HG03439 (cell line): ENCODE measurements around the gene SLC39A12.

ENCODE experiments used
- ATAC-seq: cut with Tn5 transposase; IDR thresholded peaks from one replicate; pipeline ENCODE4 v1.9.1; 2021; ENCODE audit warnings: mild to moderate bottlenecking, moderate library complexity; ENCODE audit not compliant: unreplicated experiment

Gene SLC39A12

DNA sequence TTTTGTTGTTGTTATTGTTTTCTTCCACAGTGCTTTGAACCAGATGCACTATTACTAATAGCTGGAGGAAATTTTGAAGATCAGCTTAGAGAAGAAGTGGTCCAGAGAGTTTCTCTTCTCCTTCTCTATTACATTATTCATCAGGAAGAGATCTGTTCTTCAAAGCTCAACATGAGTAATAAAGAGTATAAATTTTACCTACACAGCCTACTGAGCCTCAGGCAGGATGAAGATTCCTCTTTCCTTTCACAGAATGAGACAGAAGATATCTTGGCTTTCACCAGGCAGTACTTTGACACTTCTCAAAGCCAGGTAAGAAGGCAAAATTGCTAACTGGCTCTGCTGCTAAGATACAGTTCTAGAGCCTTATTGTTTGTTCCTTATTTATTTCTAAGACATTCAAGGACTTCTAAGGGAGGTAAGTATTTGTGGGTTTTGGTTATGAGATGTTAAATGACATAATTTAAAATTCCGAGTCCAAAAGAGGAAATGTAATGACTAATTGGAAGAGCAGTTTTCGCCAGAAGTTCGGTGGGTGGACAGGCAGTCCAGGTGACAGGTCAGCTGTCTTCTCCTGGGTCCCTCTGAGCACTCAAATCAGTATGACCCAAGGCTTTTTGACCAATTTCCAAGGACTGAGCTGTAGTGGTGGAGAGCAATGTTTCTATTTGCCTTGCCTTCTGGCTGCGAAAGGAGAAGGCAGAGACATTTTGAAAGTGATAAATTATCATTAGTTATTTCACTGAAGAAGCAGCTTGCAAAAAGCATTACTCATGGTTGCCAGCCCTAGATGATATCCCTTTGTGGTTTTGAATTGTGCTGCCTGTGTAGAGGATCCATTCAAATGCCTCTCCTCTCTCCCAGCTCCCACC lies 10.1 kb downstream of the SLC39A12 start:
- ATAC-seq, result no peak

DNA sequence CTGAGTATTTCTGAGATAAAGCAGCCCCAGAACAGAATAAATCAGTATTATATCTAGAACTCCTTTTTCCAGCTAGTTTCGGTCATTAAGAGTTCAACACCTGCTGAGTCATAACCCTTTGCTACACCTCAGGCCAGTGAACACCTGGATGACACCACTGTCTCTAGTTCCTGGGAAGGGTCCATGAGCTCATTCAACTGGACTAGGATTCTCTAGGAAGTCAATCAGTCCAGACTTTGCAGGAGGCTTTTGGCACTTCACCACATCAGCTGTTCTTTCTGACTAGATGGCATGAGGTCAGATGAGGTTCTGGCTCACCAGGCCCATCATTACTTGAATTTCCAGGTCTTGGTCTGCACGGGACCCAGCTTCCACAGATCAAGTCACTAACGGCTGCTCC lies 11.7 kb downstream of the SLC39A12 start:
- ATAC-seq, result no peak

DNA sequence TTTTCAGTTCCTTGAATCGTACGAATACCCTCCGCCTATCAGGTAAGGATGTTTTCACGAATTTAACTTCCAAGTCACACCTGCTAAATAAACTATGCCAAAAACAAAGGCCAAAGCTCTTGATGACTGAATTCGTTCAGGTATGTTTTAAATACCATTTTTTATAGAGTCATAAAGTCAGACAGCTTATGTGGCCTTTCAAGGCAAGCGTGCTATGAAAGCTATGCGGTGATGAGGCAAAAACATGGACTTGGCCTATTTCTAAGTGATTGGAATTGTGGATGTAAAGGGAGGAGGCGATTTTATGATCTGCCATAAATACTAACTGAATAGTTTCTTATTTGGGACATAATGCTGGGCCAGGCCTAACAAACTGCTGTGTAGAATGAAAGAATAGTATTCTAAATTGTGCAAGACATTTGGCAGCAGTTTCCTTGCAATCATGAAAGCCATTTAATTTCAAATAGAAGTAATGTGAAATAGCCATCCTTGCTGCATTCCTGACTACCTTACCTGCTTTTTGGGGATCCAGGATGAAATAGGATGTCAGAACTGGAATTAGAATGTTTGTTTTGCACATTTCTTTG lies 14.0 kb downstream of the SLC39A12 start:
- no peak for ATAC-seq

- ATAC-seq, result no peak
Measured at GRCh38 chr10:17974505-17974904, 22.8 kb downstream of the SLC39A12 start.

DNA sequence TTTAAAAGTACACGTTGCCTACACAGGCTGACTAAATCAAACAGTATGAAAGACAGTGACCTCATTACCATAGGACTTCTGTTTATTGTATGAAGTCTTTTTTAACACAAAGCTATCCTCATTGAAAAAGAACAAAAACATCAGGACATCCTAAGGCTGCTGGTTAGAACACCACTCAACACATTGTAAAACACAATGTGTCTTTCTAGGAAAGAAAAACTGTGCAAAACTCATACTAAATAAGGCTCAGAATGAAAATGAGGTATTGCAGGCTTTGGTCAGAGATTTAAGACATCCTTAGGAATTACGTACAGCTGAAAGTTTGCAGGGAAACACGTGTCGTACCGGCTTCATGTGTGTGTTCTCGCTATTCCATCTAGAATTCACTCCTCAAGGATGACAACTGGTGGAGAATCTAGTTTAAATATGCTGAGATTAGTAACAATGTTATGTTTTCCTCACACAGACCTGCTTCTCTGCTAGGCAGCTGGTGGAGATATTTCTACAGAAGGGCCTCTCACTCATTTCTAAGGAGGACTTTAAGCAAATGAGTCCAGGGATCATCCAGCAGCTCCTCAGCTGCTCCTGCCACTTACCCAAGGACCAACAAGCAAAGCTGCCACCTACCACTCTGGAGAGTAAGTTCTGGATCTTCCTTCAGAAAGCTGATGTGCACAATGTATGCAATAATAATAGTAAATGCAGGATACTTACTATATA lies 29.3 kb downstream of the SLC39A12 start:
- ATAC-seq, result no peak

- ATAC-seq, result no peak
Measured at GRCh38 chr10:17981766-17982380, 30.2 kb downstream of the SLC39A12 start.

GRCh38 chr10:17984056-17984455 lies 32.3 kb downstream of the SLC39A12 start:
- no peak for ATAC-seq

GRCh38 chr10:17984563-17984962 lies 32.8 kb downstream of the SLC39A12 start:
- no peak for ATAC-seq

GRCh38 chr10:17989908-17990767 lies 38.4 kb downstream of the SLC39A12 start:
- no peak for ATAC-seq

GRCh38 chr10:17992266-17992665 lies 40.5 kb downstream of the SLC39A12 start:
- ATAC-seq, result no peak

DNA sequence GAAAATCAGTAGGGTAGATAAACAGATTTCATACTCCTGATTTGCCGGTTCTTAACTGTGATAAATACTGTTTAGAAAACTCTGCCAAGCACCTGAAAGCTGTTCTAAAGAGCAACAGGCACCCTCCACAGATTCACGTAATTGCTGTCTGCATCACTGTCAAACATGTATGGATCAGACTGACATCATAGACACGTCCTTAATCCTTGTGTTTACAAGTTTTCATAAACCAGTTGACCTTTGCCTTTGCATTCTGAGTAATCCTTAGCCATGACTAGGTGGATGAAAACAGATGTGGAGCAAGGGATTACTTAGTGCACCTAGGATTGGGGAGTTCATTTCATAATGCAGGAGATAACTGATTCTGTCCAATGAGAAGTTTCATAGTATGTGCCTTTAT lies 41.6 kb downstream of the SLC39A12 start:
- ATAC-seq, result no peak

DNA sequence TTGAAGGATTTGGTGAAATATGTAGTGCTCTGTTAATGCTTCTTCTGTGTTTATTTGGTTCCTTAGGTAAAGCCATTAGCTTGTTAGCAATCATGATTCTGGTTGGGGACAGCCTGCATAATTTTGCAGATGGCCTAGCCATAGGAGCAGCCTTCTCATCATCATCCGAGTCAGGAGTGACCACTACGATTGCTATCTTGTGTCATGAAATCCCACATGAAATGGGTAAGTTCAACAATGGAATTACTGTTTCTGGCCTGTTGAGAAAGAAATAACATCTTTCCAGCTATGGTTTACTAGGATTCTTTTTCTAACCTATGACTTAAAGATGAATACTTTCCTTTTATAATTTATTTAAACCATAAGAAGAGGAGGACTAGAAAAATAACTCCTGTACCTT lies 48.9 kb downstream of the SLC39A12 start:
- ATAC-seq, result no peak

GRCh38 chr10:18005445-18005780 lies 53.7 kb downstream of the SLC39A12 start:
- ATAC-seq, result no peak

GRCh38 chr10:18005781-18006456 lies 54.2 kb downstream of the SLC39A12 start:
- ATAC-seq, result no peak

DNA sequence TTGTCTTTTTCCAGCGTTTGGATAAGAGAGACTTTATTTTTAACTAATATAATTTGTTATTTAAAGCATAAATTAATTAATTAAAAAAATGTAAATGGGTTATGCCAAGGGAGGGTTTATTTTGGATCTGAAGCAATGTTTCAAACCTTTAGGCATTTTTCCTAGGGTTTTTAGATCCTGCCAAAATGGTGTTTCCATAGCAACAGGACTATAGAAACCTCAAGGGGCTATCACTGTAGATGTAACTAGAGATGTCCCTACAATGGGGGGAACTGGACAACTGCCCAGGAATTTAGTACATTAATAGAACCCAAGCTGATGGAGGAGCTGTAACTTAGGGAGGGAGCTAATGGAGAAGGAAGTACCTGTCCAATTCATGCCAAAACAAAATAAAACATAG lies 57.3 kb downstream of the SLC39A12 start:
- no peak for ATAC-seq

DNA sequence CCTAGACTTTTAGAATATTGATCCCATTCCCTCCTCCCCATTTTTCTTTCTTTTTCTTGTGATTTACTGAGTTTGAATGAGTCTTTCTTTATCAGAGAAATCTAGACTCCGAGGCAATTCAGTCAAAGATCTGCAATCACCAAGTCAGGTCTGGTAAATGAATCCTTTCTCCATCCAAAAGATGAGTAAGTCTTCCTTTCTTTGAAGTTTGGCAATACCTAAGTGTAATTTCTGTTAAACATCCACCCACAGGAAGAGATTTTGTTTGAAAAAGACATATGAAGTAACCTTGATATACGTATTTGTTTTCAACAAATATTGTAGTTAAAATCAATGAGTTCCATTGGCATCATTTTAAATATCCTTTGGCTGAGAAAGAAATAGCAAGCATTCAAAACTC lies 58.3 kb downstream of the SLC39A12 start:
- no peak for ATAC-seq

- no peak for ATAC-seq
Measured at GRCh38 chr10:18020523-18020922, 68.8 kb downstream of the SLC39A12 start.

DNA sequence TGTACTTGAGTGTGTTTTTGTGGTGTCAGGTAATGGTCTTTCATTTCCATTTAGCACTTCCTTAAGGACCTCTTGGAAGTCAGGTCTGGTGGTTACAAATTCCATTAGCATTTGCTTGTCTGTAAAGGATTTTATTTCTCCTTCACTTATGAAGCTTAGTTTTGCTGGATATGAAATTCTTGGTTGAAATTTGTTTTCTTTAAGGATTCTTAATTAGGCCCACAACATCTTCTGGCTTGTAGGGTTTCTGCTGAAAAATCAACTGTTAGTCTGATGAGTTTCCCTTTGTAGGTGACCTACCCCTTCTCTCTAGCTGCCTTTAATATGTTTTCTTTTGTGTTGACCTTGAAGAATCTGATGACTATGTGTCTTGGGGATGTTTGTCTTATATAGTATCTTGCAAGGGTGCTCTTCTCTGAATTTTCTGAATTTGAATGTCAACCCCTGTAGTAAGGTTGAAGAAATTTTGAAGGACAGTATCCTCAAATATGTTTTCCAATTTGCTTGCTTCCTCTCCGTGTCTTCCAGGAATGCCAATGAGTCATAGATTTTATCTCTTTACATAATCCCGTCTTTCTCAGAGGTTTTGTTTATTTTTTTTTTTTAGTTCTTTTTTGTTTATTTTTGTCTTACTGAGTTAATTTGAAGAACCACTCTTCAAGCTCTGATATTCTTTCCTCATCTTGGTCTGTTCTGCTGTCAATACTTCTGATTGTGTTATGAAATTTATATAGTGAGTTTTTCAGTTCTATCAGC lies 70.2 kb downstream of the SLC39A12 start:
- ATAC-seq, result no peak
